HG02852 (cell line): Measurements from ENCODE around the gene SMIM33.
"Not testable (repeated sequence)": the region's sequence is repeated elsewhere in the genome, so short reads cannot be mapped to it uniquely, and the experiment has no call there.

ENCODE experiments used
- ATAC-seq: cut with Tn5 transposase; IDR thresholded peaks from one replicate; pipeline ENCODE4 v1.9.1; 2021; ENCODE audit warnings: mild to moderate bottlenecking, moderate library complexity; ENCODE audit not compliant: unreplicated experiment

Gene SMIM33

DNA sequence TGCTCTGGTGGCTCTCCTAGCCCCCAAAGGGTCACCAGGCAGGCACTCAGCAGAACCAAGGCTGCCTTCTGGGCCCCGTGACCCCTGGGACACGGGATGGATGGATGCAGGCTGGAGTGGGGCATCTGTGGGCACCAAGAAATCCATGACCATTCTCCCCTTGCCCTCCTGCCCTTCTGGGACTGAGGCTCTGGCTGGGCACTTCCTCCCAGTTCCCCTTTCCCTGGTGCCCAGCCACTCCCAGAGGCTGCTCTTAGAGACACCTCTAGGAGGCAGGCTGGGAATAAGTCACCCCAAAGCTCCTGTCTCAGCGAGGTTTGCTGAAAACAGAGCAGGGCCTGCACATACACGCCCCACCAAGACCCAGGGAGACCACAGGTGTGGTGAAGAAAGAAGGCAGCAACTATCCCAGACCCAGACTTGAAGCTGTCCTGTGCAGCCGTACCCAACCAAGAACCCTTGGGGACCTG, 10.8 kb downstream of the SMIM33 start:
- ATAC-seq = peak; percentile 14

DNA sequence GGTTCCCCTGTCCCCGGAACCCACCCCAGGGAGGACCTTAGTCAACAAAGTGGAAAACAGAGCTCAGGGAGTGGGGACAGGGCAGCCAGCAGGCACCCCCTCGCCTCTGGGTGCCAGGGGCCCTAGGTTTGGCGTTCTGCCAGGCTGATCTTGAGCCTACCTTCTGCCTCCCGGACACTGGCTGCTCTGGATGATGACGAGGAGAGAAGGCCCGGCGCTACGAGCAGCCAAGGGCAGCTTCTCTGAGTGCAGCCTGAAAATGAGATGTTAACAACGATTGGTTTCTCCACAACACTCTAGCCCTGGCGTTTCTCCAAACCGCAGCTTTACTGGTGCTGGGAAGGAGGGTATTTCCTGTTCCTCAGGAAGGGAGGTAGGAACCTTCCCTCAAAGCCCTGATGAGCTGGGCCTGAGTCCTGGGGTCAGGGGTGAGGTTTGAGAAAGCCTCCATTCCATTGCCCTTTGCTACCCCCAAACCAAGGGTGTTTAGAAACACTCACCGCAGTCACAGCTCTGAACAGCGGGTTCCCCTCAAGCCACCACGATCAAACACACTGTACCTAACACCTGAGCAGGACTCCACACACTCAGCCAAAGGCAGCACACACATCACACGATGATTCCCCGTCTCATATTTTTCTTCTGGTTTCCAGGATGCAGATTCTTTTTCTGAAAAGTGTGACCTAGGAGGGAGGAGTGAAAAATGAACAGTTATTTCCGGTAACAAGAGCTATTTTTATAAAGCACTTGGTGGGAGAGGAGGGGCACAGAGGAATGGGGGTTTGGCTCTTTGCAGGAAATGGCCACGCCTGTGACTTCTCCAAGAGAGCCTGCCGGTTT, 11.5 kb downstream of the SMIM33 start, which contains the start of gene STING1:
Gene STING1, minus strand, starts transcription at position 709 of the 840 bp plus-strand sequence. CDS start 1,054 bp downstream, outside the sequence.
- peak; percentile 50 for ATAC-seq

DNA sequence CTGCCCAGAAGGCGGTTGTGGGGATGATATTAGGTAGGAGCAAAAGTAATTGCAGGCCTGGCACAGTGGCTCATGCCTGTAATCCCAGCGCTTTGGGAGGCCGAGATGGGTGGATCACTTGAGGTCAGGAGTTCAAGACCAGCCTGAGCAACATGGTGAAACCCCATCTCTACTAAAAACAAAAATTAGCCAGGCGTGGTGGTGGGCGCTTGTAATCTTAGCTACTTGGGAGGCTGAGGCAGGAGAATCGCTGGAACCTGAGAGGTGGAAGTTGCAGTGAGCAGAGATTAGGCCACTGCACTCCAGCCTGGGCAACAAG, 12.0 kb downstream of the SMIM33 start:
- not testable (repeated sequence) for ATAC-seq

DNA sequence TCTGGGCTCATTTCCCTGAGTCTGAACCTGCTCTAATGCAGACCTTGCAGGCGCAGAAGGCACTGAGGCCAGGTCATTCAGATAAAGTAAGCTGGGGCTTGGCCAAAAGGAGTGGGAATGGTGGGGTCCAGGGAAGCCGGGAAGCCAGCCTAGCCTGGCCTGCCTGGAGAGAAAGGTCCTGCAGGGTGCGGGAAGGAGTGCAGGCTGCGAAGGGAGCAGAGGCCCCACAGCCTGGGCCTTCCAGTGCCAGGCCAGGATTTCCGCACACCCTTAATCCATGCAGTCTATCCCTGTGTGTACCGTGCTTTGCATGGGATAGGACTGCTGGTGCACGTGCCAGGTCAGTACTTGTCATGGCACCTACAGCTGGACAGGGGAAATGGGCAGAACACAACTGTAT, 15.4 kb downstream of the SMIM33 start:
- no peak for ATAC-seq

DNA sequence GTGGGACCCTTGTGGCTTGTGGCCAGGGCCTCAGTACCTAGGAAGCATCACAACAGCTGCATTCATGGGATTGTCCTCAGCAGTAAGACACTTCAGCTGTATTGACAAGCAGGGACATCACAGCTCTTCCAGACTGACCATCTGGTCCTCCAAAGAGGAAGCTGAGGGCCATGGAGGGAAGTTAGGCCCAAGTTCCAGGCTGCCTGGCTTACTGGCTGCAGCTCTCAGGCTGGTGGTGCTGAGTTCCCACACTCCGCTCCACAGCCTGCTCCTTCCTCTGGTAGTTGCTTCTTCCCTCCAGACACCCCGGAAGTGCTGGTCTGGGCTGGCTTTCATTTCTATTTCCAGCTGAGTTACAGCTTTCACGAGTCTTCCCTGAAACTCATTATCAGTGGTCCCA, 17.5 kb downstream of the SMIM33 start:
- ATAC-seq = no peak

DNA sequence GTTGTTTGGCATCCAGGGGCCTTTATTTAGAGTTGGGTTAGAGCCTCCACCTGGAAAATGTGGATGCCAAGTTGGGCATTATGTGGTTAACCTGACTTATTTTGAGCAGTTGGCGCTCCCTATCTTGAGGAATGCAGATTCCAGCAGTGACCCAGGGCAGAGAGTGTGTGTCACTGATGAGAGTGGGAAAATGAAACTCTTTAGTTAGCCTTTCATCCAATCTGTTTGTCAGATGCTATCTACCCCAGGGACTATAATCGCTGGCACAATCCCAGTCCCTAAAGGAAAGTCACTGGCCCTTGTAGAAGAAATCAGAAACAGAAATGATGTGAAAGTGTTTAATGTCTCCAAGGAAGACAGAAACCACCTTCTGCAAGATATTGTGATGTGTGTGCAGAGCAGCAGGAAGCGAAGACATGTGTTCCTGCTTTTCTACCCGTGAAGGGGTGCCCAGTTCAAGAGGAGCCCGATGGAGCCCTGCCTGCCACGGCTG, 21.9 kb downstream of the SMIM33 start:
- no peak for ATAC-seq

DNA sequence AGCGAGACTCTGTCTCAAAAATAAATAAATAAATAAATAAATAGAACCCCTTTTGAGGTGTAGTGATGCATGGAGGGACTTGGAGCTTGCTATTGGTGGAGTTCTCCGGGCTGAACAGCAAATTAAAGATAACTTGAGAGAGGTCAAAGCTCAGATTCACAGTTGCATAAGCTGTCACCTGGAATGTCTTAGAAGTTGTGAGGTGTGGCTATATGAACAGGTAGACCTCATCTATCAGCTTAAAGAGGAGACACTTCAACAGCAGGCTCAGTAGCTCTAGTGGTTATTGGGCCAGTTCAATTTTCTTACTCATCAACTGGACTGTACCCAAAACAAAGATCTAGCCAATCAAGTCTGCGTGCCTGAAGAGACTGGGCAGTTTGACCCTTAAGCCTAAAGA, 23.5 kb downstream of the SMIM33 start:
- no peak for ATAC-seq

DNA sequence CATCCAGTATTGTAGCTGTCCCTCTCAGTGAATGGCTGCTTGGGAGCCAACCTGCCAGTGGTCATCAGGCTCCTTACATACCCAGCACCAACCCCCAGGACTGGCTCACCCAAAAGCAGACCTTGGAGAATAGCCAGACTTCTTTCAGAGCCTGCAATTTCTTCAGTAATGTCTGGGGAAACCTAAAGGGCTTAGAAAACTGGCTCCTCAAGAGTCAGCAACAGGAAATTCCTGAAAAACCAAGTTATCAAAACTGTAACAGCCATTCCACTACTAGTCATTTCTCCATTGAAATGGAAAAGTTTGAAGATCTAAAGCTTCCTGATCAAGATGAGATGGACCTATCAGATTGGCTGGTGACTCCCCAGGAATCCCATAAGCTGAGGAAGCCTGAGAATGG, 24.0 kb downstream of the SMIM33 start:
- ATAC-seq = no peak

DNA sequence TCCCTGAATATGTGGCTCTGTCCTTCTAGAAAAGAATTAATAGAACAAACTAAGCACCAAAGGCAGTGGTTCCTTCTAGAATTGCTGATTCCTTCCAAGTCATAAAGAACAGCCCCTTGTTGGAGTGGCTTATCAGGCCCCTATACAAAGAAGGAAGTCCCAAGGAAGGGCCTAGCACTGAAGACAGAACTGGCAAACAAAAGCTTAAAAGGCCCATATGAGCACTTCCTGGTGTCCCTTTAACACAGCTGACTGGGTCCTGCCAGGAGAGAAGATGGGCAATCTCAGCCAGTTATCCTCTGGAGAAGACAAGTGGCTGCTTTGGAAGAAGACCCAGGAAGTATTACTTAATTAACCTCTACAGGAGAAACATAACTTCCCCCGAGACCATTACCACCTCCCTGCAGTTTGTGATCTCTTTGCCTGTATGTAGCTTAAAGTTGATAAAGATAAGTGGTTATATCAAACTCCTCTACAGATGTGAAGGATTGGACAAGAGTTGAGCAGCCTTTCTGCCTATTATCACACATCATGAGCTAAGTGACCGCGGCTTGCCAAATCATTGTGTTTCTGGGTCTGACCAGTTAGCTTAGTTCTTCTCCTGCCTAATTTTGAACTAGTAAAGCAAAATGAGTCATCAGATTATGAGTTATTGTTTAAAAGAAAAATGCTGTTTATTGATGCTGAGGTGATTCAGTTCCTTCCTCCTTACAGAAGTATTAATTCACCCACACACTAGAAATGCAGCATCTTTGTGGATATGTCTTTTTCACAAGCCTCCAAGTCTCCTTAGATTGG, 25.0 kb downstream of the SMIM33 start:
- no peak for ATAC-seq

DNA sequence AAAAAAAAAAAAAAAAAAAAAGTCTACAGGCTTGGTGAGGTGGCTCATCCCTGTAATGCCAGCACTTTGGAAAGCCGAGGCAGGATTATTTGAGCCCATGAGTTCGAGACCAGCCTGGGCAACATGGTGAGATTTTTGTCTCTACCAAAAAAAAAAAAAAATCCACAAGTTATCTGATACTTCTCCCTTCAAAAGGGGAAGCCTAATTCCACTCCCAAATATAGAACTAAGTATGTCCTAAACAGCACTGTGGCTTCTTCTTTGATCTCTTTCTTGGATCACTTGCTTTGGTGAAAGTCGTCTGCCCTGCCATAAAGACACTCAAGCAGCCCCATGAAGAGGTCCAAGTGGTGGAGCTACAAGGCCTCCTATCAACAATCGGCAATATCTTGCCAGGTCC, 30.6 kb downstream of the SMIM33 start:
- ATAC-seq = no peak

DNA sequence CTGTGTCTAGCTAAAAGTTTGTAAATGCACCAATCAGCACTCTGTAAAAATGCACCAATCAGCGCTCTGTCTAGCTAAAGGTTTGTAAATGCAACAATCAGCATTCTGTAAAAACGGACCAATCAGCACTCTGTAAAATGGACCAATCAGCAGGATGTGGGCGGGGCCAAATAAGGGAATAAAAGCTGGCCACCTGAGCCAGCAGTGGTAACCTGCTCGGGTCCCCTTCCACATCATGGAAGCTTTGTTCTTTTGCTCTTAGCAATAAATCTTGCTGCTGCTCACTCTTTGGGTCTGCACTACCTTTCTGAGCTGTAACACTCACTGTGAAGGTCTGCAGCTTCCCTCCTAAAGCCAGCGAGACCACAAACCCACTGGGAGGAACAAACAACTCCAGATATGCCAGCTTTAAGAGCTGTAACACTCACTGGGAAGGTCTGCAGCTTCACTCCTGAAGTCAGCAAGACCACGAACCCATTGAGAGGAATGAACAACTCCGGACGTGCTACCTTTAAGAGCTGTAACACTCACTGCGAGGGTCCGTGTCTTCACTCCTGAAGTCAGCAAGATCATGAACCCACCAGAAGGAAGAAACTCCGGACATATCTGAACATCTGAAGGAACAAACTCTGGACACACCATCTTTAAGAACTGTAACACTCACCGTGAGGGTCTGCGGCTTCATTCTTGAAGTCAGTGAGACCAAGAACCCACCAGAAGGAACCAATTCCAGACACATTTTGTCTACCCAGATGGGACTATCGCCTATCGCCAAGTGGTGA, 32.4 kb downstream of the SMIM33 start:
- ATAC-seq = not testable (repeated sequence)

DNA sequence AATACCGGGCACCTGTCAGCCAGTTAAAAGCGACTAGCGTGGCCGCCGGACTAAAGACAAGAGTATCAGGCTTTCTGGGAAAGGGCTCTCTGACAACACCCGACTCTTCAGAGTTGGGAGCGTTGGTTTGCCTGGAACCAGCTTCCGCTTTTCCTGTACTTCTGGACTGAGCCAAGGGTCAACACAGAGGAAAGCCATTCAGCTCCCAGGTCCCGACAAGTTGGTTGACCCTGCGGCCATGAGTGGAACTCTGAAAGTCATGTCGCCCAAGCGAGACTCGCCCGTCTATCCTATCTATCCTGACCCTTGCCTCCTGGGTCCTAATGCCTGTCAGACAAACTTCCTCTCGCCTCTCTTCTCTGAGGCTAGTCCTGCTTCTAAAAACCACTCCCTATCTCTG, 33.1 kb downstream of the SMIM33 start:
- ATAC-seq = not testable (repeated sequence)

DNA sequence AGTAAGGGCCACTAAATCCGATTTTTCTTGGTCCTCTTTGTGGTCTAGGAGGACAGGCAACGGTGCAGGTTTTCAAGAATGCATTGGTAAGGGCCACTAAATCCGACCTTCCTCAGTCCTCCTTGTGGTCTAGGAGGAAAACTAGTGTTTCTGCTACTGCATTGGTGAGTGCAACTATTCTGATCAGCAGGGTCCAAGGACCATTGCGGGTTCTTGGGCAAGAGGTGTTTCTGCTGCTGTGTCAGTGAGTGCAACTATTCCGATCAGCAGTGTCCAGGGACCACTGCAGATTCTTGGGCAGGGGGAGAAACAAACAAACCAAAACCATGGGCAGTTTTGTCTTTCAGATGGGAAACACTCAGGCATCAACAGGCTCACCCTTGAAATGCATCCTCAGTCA, 33.9 kb downstream of the SMIM33 start:
- not testable (repeated sequence) for ATAC-seq

DNA sequence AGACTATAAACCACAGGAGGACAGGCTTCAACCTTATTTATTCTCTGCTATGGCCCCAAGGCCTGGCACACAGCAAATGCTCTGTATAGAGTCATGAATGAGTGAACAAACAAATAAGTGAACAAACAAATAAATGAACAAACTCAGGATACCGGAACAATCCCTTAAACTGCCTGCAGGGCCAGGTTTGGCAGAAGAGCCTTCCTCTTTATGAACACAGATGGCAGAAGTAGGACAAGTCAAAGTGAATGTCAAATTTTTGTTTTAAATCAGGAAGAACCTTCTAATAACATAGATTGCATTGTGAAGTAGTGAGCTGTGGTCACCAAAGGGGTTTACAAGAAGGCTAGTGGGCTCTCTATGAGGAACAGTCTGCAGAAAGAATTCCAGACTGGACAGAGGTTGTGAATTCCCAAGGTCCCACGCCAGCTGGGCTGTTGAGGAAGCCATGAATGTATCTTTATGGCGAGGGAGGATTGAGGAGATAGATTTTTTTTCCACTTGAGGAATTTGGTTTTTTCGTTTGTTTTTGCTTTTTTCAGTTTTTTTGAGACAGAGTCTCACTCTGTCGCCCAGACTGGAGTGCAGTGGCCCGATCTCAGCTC, 42.1 kb downstream of the SMIM33 start:
- no peak for ATAC-seq

DNA sequence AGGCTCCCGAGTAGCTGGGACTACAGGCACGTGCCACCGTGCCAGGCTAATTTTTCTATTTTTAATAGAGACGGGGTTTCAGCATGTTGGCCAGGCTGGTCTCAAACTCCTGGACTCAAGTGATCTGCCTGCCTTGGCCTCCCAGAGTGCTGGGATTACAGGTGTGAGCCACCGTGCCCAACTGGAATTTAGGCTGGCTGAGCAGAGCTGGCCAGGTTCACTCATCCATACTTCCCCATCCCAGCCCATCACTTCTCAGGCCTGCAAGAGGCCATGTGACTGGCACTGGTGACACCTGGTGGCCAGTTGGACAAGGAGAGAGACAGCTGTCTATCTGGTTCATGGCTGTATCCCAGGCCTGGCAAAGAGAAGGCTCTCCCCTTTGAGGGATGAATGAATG, 42.6 kb downstream of the SMIM33 start:
- ATAC-seq = peak; percentile 44

DNA sequence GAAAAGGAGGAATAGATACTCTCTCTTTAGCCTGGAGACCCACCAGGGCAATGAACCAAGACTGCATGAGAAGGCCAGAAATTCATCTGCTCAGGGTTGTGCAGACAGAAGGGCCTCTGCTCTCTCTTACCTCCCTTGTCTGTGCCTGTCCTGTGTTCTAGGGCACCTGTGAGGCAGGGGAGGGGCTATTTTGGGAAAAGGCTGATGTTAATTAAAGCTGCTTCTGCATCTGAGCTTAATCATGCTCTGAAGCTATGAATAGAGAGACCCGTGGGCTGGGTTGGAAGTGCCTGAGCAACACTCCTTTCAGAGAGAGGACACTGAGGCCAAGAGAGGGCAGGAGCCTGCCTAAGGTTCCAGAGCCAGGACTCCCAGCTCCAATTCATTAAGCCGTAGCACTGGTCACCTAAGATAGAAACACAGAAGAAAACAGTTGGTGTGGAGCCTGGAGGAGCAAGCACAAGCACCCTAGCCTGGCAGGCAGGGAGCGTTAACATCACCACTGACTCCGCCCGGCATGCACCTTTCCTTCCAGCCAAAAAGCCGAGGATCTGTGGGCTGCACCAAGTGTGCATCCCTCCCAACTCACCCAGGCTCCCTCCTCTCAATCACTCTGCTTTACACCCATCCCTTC, 43.2 kb downstream of the SMIM33 start:
- no peak for ATAC-seq

DNA sequence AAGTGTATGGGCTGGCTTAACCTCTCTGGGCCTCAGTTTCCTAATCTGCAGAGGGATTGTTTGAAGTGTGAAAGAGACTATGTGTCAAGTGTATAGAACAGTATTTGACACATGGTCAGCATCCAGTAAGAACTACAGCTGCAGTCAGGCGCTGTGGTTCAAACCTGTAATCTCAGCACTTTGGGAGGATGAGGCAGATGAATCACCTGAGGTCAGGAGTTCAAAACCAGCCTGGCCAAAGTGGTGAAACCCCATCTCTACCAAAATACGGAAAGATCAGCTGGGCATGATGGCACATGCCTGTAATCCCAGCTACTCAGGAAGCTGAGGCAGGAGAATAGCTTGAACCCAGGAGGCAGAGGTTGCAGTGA, 43.7 kb downstream of the SMIM33 start:
- no peak for ATAC-seq

DNA sequence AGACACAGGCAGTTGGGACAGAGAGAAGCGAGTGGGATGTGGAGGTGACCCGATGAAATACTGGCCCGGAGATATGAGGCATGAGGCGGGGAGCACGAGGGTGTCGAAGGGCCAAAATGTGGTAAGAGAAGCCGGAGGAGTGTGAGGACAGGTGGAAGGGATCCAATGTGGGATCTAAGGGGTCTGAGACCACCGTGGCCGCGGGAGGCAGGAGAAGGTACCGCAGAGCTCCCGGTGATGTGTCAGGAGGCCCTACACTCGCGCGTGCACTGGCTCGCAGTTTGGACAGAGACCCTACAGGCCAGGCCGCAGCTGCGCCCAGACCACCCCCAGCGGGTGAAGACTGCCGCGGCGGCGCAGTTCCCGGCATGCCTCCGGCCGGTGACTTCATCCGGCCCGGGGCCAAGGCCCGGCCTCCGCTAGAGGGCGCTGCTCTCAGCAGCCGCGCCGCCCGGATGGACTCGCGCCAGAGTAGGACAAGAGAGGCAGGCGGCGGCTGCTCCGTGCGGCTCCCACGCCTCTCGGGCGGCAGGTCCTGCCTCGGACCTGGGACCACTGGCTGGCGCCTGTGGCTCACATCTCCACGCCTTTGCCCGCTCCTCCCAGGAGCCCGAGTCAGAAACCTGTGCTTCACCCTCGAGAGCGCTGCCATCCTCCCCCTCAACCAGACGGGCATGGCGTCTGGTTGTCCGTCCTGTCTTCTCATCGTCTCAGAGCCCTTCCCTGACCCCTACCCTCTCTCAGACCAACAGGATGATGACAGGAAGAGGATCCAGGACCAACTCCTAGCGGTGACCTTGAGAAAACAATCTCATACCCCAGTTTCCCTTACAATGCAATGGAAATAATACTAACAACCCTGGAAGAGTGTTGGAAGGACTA, 47.1 kb downstream of the SMIM33 start:
- ATAC-seq = peak; percentile 88
